Prostate gland (tissue), 2 donors: ENCODE results near the gene CCNL2. TPM values are rescaled to one million over a fixed set of nuclear protein-coding genes. Genes with fewer than 3 reads are reported as not detected.
"Not testable (repeated sequence)": the region's sequence is repeated elsewhere in the genome, so short reads cannot be mapped to it uniquely, and the experiment has no call there.

Experiments used
- DNase-seq: peaks from one replicate; pipeline ENCODE4 v3.0.0-alpha.2; 2019; ENCODE audit warnings: low spot score
- H3K27ac ChIP-seq, 2 donors: fragments of 200-600 bp; sonication (generic); 2 replicates each; pipeline ENCODE4 v1.5.1; 2017 to 2019
- H3K27me3 ChIP-seq: fragments of 200-600 bp; sonication (generic); replicated peaks from 2 replicates; pipeline ENCODE4 v1.5.1; 2019; ENCODE audit not compliant: insufficient read depth
- H3K36me3 ChIP-seq, 2 donors: fragments of 200-600 bp; sonication (generic); 1 replicate in 1 of 2; 2 replicates in 1 of 2; pipeline versions ENCODE4 v1.5.1 to v1.8.1; 2017 to 2019
- H3K4me1 ChIP-seq: fragments of 200-600 bp; sonication (generic); replicated peaks from 2 replicates; pipeline ENCODE4 v1.5.1; 2019
- H3K4me3 ChIP-seq, 2 donors: fragments of 200-600 bp; sonication (generic); 2 replicates each; pipeline ENCODE4 v1.5.1; 2017 to 2019
- H3K9me3 ChIP-seq: fragments of 200-600 bp; sonication (generic); 2 replicates; pipeline ENCODE4 v1.5.1; 2017
- CTCF ChIP-seq, 4 experiments: fragments of 200-600 bp in 2 of 4; fragments of 450-650 bp in 2 of 4; sonication (generic) in 2 of 4; IDR thresholded peaks; 1 replicate in 3 of 4; 2 replicates in 1 of 4; pipeline ENCODE4 v1.5.1; 2016 to 2019; ENCODE audit warnings: antibody characterized with exemption in 4 of 4, mild to moderate bottlenecking in 2 of 4, moderate library complexity in 2 of 4
- POLR2A ChIP-seq: fragments of 450-650 bp; IDR thresholded peaks from one replicate; pipeline ENCODE4 v1.6.1; 2016; ENCODE audit warnings: antibody characterized with exemption, mild to moderate bottlenecking
- POLR2AphosphoS5 ChIP-seq: sonication (generic); formaldehyde crosslinking; IDR thresholded peaks from one replicate; pipeline ENCODE4 v1.6.1; 2017; ENCODE audit warnings: antibody characterized with exemption
- WGBS: methylation state at CpG from one replicate; pipeline ENCODE4 v1.1.5; 2018; 5-methylcytosine and 5-hydroxymethylcytosine counted together
- intact Hi-C: fragments of 100-400 bp; cut with DNase I; formaldehyde crosslinking; loops from one replicate; pipeline ENCODE4 v1.14.2; 2022
- total RNA-seq, 2 donors: library from RNA; depleted of rRNA; stranded (reverse); fragments of >200 nt; gene quantifications; one replicate each; pipeline ENCODE4 v1.1.0, GENCODE V29; 2016

Gene CCNL2
- total RNA-seq, 2 donors from 2014 or later, result 116 to 242 TPM

DNA sequence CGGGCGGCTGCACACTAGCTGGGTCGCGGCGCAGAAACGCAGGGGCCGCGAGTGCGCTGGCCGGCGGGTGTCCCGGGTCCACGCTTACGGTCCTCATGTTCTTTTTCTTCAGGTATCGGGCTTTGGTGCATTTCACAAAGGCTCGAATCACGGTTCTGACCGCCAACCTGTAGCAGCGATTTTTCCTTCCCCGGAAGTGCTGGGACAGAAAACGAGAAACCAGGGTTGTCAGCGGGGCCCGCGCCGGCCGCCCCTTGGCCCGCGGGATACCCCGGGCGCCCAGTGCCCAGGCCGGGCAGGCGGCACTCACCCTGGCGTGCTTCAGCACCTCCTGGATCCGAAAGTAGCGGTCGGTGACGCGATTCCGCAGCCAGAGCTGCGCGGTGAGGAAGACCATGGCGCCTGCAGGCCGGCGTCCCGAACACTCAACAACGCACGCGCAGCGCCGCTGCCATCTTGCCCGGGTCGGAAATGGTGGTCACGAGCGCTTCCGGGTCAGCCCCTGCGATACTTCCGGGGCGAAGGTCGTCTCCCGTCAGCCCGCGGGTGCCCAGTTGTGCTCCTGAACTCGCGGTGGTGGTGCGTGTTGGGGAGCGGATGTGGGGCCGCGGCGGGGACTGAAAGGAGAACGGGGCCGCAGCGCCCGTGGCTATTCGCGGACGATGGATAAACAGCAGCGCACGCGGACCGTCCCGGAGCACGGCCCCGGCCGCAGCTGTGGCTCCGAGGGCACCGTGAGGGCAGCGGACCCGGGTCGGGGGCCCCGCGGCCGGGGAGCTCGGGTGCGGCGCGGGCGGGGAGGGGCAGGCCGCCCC, 7.9 kb upstream of the CCNL2 start, which contains the start of gene MRPL20:
Gene MRPL20, minus strand, starts transcription at position 473 of the 815 bp plus-strand sequence. Its CDS starts 76 bp downstream, at position 397.
- Histone ChIP-seq H3K4me3 (peak within 1 kb of the TSS; percentile 96 to 99), H3K9me3 (no peaks in the 10 kb centered on the region), H3K27ac (peak within 1 kb of the TSS; percentile 77 to 83), H3K36me3 (no peaks in the 10 kb centered on the region), H3K27me3 (no peaks in the 10 kb centered on the region), H3K4me1 (peaks cover 10% of the 10 kb centered on the region)
- peak; percentile 91 for DNase-seq
- intact Hi-C loops, result loop anchor here (5.0 kb wide), 1 partner anchor 35 kb away; no protein-coding TSS in a partner anchor
- WGBS, result under 1% methylated on average over 47 of the region's 98 CpGs
- TF ChIP-seq POLR2AphosphoS5 (peak; percentile 99), CTCF (IDR thresholded peaks at IDR 0.05) (peak in 1 of 4 experiments; percentile 18), POLR2A (peak; percentile 51)

DNA sequence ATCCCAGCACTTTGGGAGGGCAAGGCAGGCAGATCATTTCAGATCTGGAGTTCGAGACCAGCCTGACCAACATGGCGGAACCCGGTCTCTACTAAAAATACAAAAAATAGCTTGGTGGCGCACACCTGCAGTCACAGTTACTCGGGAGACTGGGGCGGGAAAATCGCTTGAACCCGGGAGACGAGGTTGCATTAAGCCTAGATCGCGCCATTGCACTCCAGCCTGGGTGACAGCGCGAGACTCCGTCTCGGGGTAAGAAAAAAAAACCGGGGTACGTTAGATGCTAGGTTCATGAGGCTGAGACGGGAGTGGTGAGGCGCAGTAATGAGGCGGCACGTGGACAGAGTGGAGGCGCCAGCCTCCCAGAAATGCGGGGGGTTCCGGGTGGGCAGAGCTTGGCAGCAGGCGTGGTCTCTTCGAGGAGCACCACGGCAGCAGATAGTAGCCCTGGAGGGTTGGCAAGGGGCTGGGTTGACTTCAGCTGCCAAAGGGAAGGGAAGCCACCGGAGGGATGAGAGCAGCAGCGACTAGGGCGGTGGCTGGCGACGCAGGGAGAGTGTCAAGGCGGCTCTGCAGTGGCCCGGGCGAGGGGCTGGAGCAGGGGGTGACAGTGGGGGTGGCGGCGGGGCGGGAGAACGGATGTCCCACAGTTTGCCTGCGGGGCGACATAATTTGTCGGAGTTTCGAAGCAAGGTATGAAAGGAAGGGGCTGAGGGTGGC, 7.1 kb upstream of the CCNL2 start:
- intact Hi-C loops, result loop anchor here (5.0 kb wide), 1 partner anchor 36 kb away; no protein-coding TSS in a partner anchor
- peak overlapping the region; percentile 77 to 83 for H3K27ac ChIP-seq
- H3K27me3 ChIP-seq, result no peaks in the 10 kb centered on the region
- H3K4me3 ChIP-seq, result peak overlapping the region; percentile 96 to 99
- no peaks in the 10 kb centered on the region for H3K9me3 ChIP-seq
- no peak for TF ChIP-seq POLR2A
- no peak for TF ChIP-seq CTCF (IDR thresholded peaks at IDR 0.05)
- TF ChIP-seq POLR2AphosphoS5, result no peak
- H3K4me1 ChIP-seq, result peaks cover 10% of the 10 kb centered on the region
- DNase-seq, result no peak
- 37% methylated on average over 43 of the region's 43 CpGs for WGBS
- H3K36me3 ChIP-seq, result peaks cover 0 to 2% of the 10 kb centered on the region in 2 donors

GRCh38 chr1:1403653-1404052, 4.5 kb upstream of the CCNL2 start:
- H3K4me1 ChIP-seq, result peaks cover 16% of the 10 kb centered on the region
- TF ChIP-seq POLR2AphosphoS5, result no peak
- TF ChIP-seq CTCF (IDR thresholded peaks at IDR 0.05), result no peak
- TF ChIP-seq POLR2A, result no peak
- H3K4me3 ChIP-seq, result no peak overlapping the region
- DNase-seq, result no peak
- intact Hi-C loops, result no loop called here
- no peaks in the 10 kb centered on the region for H3K27me3 ChIP-seq
- no peak overlapping the region for H3K27ac ChIP-seq
- no peaks in the 10 kb centered on the region for H3K9me3 ChIP-seq
- WGBS, result 81% methylated on average over 7 of the region's 7 CpGs
- H3K36me3 ChIP-seq, result peaks cover 0 to 2% of the 10 kb centered on the region in 2 donors

GRCh38 chr1:1402901-1403392, 3.8 kb upstream of the CCNL2 start:
- H3K36me3 ChIP-seq, DNase-seq, H3K9me3 ChIP-seq, intact Hi-C loops, H3K27ac ChIP-seq, H3K4me3 ChIP-seq, H3K27me3 ChIP-seq: not testable (repeated sequence)
- peaks cover 19% of the 10 kb centered on the region for H3K4me1 ChIP-seq
- WGBS, result 85% methylated on average over 9 of the region's 9 CpGs
